B cell (primary cell): ENCODE measurements around the gene UTS2R.

ENCODE experiments used
- CTCF ChIP-seq: fragments of 200-600 bp; IDR thresholded peaks from one replicate; pipeline ENCODE4 v1.8.0; 2022; ENCODE audit warnings: antibody characterized with exemption, mild to moderate bottlenecking
- EZH2 ChIP-seq: IDR thresholded peaks from 2 replicates; pipeline ENCODE4 v1.6.1; 2012; ENCODE audit warnings: borderline replicate concordance, low read depth, mild to moderate bottlenecking, moderate library complexity, low read length; ENCODE audit not compliant: insufficient read depth, poor library complexity, severe bottlenecking

GRCh38 chr17:82367724-82368524, 3.6 kb upstream of the UTS2R start:
- TF ChIP-seq CTCF, result no peak
- TF ChIP-seq EZH2, result no peak
